KOPT-K1 (cell line): ENCODE results near the gene BRAF.
"Not testable (repeated sequence)": the region's sequence is repeated elsewhere in the genome, so short reads cannot be mapped to it uniquely, and the experiment has no call there.

ENCODE experiments used
- H3K27ac ChIP-seq: fragments of 200-600 bp; sonication (generic); 2 replicates; pipeline ENCODE4 v1.5.1; 2016; ENCODE audit warnings: antibody characterized with exemption, mild to moderate bottlenecking, low read depth, low read length; ENCODE audit not compliant: poor library complexity, severe bottlenecking
- H3K36me3 ChIP-seq: fragments of 200-600 bp; sonication (generic); 2 replicates; pipeline ENCODE4 v1.5.1; 2017; ENCODE audit warnings: antibody characterized with exemption, mild to moderate bottlenecking, low read length, moderate library complexity; ENCODE audit not compliant: insufficient read depth
- H3K9me3 ChIP-seq: fragments of 200-600 bp; sonication (generic); 2 replicates; pipeline ENCODE4 v1.5.1; 2017; ENCODE audit warnings: antibody characterized with exemption, low read length, mild to moderate bottlenecking; ENCODE audit not compliant: insufficient read depth, poor library complexity, severe bottlenecking

The BRAF gene

DNA sequence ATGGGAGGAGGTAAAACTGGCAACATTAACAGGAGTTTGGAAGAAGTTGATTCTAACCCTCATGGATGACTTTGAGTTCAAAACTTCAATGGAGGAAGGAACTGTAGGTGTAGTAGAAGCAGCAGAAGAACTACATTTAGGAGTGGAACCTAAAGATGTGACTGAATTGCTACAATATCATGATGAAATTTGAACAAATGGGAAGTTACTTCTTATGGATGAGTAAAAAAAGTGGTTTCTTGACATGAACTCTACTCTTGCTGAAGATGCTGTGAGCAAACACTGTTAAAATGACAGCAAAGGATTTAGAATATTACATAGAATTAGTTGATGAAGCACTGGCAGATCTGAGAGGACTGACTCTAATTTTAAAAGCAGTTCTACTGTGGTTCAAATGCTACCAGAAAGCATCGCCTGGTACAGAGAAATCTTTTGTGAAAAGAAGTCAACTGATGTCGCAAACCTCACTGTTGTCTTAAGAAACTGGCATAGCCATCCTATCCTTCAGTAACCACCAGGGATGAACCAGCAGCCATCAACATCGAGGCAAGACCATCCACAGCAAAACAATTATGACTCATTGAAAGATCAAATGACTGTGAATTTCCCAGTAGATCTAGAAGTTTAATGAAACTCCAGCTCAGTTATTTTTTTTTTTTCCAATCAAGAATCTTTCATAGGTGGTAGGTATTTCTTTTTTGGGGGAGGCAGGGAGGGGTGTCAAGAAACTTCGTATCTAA lies 20.8 kb downstream of the BRAF start:
- H3K9me3 ChIP-seq = peaks cover 11% of the 10 kb centered on the region

DNA sequence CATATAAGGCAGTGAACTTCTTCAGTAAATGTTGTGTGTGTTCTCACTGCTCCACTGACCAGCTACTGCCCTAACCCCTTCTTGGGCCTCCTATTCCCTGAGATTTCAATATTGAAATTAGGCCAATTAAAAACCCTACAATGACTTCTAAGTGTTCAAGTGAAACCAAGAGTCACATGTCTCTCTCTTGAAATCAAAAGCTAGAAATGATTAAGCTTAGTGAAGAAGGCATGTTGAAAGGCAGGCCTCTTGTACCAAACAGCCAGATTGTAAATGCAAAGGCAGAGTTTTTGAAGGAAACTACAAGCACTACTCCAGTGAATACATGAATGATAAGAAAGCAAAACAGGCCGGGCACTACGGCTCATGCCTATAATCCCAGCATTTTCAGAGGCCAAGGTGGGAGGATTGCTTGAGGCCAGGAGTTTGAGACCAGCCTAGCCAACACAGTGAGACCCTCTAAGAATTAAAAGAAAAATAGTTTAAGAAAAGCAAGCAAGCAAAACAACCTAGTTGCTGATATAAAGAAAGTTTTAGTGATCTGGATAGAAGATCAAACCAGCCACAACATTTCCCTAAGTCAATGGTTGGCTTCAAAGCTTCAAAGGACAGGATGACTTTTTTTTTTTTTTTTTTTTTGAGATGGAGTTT lies 22.3 kb downstream of the BRAF start:
- Histone ChIP-seq H3K36me3 (peaks cover 4% of the 10 kb centered on the region; the same call in 1 of the 2 replicates), H3K27ac (no peak overlapping the region), H3K9me3 (peaks cover 11% of the 10 kb centered on the region)

More for the DNA sequence above, 20.8 kb downstream of the BRAF start:
- Histone ChIP-seq H3K27ac (no peak overlapping the region), H3K36me3 (peaks cover 4% of the 10 kb centered on the region; the same call in 1 of the 2 replicates)

DNA sequence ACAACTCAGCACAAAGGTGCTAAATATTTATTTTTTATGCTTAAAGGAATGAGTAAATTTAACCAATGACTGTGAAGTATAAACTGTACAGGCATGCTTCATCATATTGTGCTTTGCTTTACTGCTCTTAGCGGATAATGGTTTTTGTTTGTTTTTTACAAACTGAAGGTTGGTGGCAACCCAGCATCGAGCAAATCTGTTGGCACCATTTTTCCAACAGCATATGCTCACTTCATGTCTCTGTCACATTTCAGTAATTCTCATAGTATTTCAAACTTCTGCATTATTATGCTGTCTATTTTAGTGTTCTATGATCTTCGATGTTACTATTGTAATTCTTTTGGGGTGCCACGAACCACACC lies 22.8 kb downstream of the BRAF start:
- Histone ChIP-seq H3K36me3 (peaks cover 4% of the 10 kb centered on the region; the same call in 1 of the 2 replicates), H3K27ac (no peak overlapping the region), H3K9me3 (peaks cover 11% of the 10 kb centered on the region)

DNA sequence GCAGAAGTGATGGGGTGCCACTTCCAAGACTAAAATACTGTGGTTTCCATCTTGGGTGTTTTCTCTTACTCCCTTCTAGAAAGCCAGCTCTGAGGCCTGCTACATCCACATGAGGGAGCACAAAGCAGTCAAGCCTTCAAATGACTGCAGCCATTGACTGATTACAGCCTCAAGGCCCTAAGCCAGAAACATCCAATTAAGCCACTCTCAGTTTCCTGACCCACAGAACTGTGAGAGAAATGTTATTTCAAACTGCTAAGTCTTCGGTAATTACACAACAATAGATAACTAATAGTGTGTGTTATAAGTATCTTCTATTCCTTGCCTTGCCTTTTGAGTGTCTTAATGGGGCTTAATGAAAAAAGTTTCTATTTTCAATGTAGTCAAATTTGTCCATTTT lies 24.8 kb downstream of the BRAF start:
- Histone ChIP-seq H3K9me3 (peaks cover 11% of the 10 kb centered on the region), H3K36me3 (peaks cover 4% of the 10 kb centered on the region; the same call in 1 of the 2 replicates), H3K27ac (no peak overlapping the region)

DNA sequence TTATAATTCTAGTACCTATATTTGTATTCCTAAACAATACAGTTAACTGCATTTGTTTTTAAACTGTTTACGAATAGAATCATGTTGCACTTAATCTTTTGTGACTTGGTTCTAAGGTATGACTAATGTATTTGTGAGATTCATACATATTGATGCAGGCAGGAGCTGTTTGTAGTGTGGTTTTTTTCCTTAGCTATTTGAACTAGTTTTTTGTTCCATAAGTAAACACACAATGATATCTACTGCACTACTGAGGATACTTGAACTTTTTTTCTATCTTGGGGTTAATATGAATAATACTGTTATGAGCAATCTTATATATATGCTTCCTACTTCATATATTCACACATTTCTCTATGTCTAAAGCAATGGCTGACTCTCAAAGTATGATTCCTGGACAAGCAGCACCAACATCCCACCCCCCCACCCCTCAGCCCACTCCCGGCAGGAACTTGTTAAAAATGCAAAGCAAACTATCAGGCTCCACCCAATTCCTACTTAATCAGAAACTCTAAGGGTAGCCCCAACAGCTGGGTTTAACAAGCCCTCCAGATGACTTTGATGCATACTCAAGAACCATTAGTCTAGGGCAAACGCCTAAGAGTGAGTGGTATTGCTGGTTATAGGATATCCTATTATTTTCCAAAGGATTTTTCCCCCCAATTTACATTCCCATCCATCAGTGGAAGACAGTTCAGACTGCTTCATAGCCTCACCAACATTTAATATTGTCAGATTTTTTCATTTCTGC lies 25.8 kb downstream of the BRAF start:
- peaks cover 4% of the 10 kb centered on the region; the same call in 1 of the 2 replicates for H3K36me3 ChIP-seq
- peaks cover 9% of the 10 kb centered on the region for H3K9me3 ChIP-seq
- no peak overlapping the region for H3K27ac ChIP-seq

DNA sequence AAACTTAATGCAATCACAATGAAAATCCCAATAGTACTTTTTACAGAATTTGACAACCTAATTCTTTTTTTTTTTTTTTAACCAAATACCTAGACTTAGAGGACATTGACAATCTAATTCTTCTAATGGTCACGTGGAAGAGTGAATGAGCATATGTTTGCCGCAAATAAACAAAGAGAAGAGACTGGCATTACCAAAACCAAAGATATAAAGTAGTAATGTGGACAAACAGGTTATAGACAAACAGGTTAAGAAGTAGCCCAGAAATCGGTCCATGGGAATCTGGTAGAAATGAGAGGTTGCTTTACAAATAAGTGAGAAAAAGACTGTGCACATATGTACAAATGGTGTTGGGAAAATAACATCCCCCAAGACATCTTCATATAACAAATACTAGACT lies 27.7 kb downstream of the BRAF start:
- Histone ChIP-seq H3K36me3 (no peaks in the 10 kb centered on the region), H3K27ac (no peak overlapping the region), H3K9me3 (no peaks in the 10 kb centered on the region)

DNA sequence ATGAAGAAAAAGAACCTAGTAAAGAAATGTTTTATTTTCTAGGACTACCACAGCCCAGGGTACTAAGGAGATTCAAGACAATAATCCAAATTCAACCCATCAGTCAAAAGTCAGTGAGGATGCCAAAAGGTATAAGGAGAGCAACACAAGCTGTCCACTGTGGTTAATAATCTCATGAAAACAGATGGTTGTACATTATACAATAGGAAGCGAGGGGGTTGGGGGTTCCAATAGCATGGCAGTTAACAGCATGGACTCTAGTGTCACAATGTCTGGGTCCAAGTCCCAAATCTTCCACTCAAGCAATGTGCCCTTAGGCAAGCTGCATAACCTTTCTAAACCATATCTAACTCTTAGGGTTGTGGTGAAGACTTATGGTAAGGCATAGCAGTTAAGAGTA lies 35.1 kb downstream of the BRAF start:
- Histone ChIP-seq H3K36me3 (no peaks in the 10 kb centered on the region), H3K27ac (no peak overlapping the region), H3K9me3 (no peaks in the 10 kb centered on the region)

DNA sequence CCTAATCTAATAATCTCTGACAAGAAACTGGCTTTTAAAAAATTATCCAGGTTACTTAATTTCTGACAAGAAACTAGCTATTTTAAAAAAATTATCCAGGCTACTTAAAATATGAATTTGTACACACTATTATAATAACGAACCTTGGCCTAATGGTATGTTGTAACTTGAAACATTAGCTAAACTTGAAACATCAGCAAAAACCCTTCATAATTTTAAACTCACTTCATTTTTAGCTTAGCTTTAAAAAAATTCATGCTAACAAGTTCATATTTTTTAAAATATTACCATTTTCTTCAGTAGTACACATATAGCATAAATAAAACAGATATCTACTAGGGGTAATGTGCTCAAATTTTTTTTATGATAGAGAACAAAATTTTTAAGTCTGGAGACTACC lies 35.6 kb downstream of the BRAF start:
- H3K36me3 ChIP-seq = no peaks in the 10 kb centered on the region
- no peaks in the 10 kb centered on the region for H3K9me3 ChIP-seq
- no peak overlapping the region for H3K27ac ChIP-seq

DNA sequence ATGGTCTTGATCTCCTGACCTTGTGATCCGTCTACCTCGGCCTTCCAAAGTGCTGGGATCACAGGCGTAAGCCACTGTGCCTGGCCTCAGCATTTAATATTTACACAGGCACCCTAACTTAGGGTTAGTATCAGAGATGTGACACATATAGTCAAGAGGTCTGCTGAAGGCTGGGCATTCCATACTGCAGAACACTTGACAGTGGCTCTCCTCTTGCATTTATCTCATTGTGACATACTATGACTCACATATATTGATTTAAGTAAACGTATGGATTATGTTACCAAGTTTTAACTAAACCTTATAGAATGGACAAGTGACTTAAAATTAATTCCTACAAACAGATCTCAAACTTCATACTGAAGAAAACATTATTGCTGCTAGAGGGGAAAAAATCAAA lies 36.6 kb downstream of the BRAF start:
- no peaks in the 10 kb centered on the region for H3K9me3 ChIP-seq
- no peak overlapping the region for H3K27ac ChIP-seq
- H3K36me3 ChIP-seq = no peaks in the 10 kb centered on the region

DNA sequence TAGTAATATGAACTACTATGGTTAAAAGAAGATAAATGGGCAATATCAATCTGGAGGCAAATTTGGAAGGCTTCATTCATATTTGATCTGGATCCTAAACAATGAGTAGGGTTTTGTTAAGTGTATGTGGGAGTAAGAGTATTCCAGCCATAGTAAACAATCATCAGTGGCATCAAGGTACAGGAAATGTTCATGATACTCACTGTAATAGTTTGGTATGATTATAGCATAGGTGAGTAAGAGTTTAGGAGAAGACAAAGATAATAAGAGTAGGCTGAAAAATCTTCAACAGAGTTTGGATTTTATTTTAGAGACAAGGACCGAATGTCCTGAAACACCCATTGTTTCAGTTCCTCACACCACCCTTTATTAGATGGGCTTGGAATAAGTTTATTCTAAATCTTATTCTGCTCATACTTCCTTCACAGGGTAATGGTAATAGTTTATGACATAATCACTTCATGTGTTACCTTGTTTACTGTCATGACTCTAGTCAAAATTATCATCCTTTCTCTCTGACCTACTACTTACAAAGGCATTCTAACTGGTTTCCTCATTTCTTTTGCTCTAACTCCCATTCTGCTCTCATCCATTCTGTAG lies 38.9 kb downstream of the BRAF start:
- Histone ChIP-seq H3K9me3 (no peaks in the 10 kb centered on the region), H3K36me3 (no peaks in the 10 kb centered on the region), H3K27ac (no peak overlapping the region)

DNA sequence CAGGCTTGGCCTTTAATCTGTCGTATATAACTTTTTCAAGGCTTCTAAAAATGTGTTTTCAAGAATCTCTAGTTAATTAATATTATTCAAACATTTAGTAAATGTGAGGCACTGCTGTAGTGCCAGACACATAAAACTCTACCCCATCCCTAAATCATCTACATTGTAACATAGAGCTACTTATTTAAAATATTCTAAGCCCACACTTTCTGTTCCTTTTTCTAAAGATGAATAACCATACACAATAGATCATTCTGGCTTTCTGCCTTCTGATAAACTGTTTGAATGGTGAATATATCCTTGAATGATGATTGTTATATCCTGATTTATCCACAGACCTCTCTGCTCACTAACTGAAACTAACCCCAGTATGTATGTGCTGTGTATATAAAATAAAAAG lies 41.4 kb downstream of the BRAF start:
- no peak overlapping the region for H3K27ac ChIP-seq
- no peaks in the 10 kb centered on the region for H3K36me3 ChIP-seq
- peaks cover 2% of the 10 kb centered on the region for H3K9me3 ChIP-seq

DNA sequence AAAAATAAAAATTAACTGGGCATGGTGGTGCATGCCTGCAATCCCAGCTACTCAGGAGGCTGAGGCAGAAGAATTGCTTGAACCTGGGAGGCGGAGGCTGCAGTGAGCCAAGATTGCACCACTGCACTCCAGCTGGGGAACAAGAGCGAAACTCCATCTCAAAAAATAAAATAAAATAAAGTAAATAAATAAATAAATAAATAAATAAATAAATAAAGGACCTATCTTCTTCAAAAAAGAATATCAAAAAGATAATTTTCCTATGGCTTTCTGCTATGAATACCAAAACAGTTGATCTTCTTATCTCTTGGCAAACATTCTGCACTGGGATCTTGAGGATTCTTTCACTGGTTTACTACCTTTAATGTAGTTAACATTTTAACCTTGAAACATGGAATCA lies 41.9 kb downstream of the BRAF start:
- H3K9me3 ChIP-seq, H3K36me3 ChIP-seq, H3K27ac ChIP-seq: not testable (repeated sequence)

DNA sequence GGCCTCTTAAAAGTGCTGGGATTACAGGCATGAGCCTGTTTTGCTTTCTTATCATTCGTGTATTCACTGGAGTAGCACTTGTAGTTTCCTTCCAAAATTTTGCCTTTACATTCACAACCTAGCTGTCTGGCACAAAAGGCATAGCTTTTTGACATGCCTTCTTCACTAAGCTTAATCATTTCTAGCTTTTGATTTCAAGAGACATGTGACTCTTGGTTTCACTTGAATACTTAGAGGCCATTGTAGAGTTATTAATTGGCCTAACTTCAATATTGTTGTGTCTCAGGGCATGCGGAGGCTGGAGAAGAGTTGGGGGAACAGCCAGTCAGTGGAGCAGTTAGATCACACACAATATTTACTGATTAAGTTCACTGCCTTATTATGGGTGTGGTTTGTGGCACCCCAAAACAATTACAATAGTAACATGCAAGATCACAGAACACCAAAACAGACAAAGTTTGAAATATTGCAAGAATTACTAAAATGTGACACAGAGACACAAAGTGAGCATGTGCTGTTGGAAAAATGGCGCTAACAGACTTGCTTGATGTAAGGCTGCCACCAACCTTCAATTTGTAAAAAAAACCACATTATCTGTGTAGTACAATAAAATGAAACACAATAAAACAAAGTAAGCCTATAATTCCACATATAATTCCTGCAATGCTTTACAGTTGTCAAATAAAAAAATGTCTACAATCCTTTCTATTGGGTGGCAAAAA lies 43.1 kb downstream of the BRAF start:
- Histone ChIP-seq H3K27ac (no peak overlapping the region), H3K9me3 (peaks cover 7% of the 10 kb centered on the region), H3K36me3 (no peaks in the 10 kb centered on the region)

DNA sequence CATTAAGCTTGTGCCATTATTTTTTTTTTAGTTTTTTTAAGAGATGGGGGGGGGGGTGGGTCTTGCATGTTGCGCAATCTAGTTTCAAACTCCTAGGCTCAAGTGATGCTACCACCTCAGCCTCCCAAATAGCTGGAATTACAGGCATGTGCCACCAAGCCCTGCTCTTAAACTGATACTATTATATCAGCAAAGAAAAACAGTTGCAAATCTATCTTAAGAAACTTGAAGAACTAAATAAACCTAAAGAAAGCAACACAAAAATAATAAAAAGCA lies 47.5 kb downstream of the BRAF start:
- H3K27ac ChIP-seq = no peak overlapping the region
- peaks cover 13% of the 10 kb centered on the region for H3K9me3 ChIP-seq

More for the DNA sequence above, 47.5 kb downstream of the BRAF start:
- no peaks in the 10 kb centered on the region for H3K36me3 ChIP-seq
